Activated naive CD4-positive, alpha-beta T cell treated with anti-CD3 and anti-CD28 coated beads, Interleukin-2, amount 10 ng/mL, durations not matched to agents 7 days and 5 days (primary cell): ENCODE results near the gene LRFN2.

Experiments
- CTCF ChIA-PET: fragments of 350-600 bp; sonication (Branson Sonifier 250); formaldehyde crosslinking; loops from one replicate; lab custom pipeline; 2021; ENCODE audit warnings: antibody characterized with exemption; lab: Charles Lee
- DNase-seq: peaks from one replicate; pipeline ENCODE4 v3.0.0-alpha.2; 2020
- H3K27ac Mint-ChIP-seq: one replicate; pipeline ENCODE4 v1.8.0; 2021; ENCODE audit warnings: mild to moderate bottlenecking, moderate library complexity, mixed read lengths
- H3K27me3 Mint-ChIP-seq: one replicate; pipeline ENCODE4 v1.8.0; 2021; ENCODE audit warnings: mild to moderate bottlenecking, mixed read lengths
- H3K36me3 Mint-ChIP-seq: one replicate; pipeline ENCODE4 v1.8.0; 2021; ENCODE audit warnings: mixed read lengths
- H3K4me1 Mint-ChIP-seq: one replicate; pipeline ENCODE4 v1.8.0; 2021; ENCODE audit warnings: mixed read lengths
- H3K4me3 Mint-ChIP-seq: one replicate; pipeline ENCODE4 v1.8.0; 2021; ENCODE audit warnings: mild to moderate bottlenecking, moderate library complexity, mixed read lengths
- H3K9me3 Mint-ChIP-seq: one replicate; pipeline ENCODE4 v1.8.0; 2021; ENCODE audit warnings: mixed read lengths

The LRFN2 gene

GRCh38 chr6:40529040-40529439 lies 58.1 kb downstream of the LRFN2 start:
- no peak overlapping the region for H3K4me3 Mint-ChIP-seq
- DNase-seq: no peak
- CTCF ChIA-PET: no interaction called here
- peaks cover 11% of the 10 kb centered on the region for H3K27me3 Mint-ChIP-seq
- H3K4me1 Mint-ChIP-seq: no peaks in the 10 kb centered on the region
- no peaks in the 10 kb centered on the region for H3K36me3 Mint-ChIP-seq
- no peak overlapping the region for H3K27ac Mint-ChIP-seq
- H3K9me3 Mint-ChIP-seq: no peaks in the 10 kb centered on the region

GRCh38 chr6:40528051-40528450 lies 59.1 kb downstream of the LRFN2 start:
- Mint-ChIP-seq H3K9me3 (no peaks in the 10 kb centered on the region), H3K36me3 (no peaks in the 10 kb centered on the region), H3K4me1 (no peaks in the 10 kb centered on the region), H3K27ac (no peak overlapping the region), H3K4me3 (no peak overlapping the region), H3K27me3 (peaks cover 11% of the 10 kb centered on the region)
- CTCF ChIA-PET: interaction anchor here (1.5 kb wide), 1 partner anchor 10 kb away, joined by 3 read pairs; no protein-coding TSS in a partner anchor
- no peak for DNase-seq

GRCh38 chr6:40526036-40526435 lies 61.1 kb downstream of the LRFN2 start:
- H3K27me3 Mint-ChIP-seq: peaks cover 13% of the 10 kb centered on the region

GRCh38 chr6:40524797-40525585 lies 62.2 kb downstream of the LRFN2 start:
- CTCF ChIA-PET: no interaction called here

More at GRCh38 chr6:40526036-40526435, 61.1 kb downstream of the LRFN2 start:
- no peak overlapping the region for H3K27ac Mint-ChIP-seq
- H3K9me3 Mint-ChIP-seq: no peaks in the 10 kb centered on the region
- CTCF ChIA-PET: no interaction called here
- no peaks in the 10 kb centered on the region for H3K36me3 Mint-ChIP-seq
- no peaks in the 10 kb centered on the region for H3K4me1 Mint-ChIP-seq
- DNase-seq: no peak
- no peak overlapping the region for H3K4me3 Mint-ChIP-seq

GRCh38 chr6:40523505-40524172 lies 63.5 kb downstream of the LRFN2 start:
- Mint-ChIP-seq H3K27me3 (peaks cover 20% of the 10 kb centered on the region), H3K36me3 (no peaks in the 10 kb centered on the region), H3K27ac (no peak overlapping the region), H3K4me3 (no peak overlapping the region), H3K9me3 (no peaks in the 10 kb centered on the region), H3K4me1 (peaks cover 6% of the 10 kb centered on the region)
- no peak for DNase-seq
- CTCF ChIA-PET: no interaction called here

More at GRCh38 chr6:40524797-40525585, 62.2 kb downstream of the LRFN2 start:
- Mint-ChIP-seq H3K4me3 (no peak overlapping the region), H3K36me3 (no peaks in the 10 kb centered on the region), H3K9me3 (no peaks in the 10 kb centered on the region), H3K27me3 (peaks cover 18% of the 10 kb centered on the region), H3K27ac (no peak overlapping the region), H3K4me1 (peaks cover 3% of the 10 kb centered on the region)
- DNase-seq: no peak

- no peak overlapping the region for H3K27ac Mint-ChIP-seq
- H3K9me3 Mint-ChIP-seq: no peaks in the 10 kb centered on the region
- H3K36me3 Mint-ChIP-seq: no peaks in the 10 kb centered on the region
- peaks cover 28% of the 10 kb centered on the region for H3K27me3 Mint-ChIP-seq
- H3K4me3 Mint-ChIP-seq: no peak overlapping the region
- DNase-seq: no peak
- CTCF ChIA-PET: no interaction called here
- H3K4me1 Mint-ChIP-seq: peaks cover 6% of the 10 kb centered on the region
Measured at GRCh38 chr6:40521496-40521895, 65.7 kb downstream of the LRFN2 start.

GRCh38 chr6:40520678-40521077 lies 66.5 kb downstream of the LRFN2 start:
- H3K27ac Mint-ChIP-seq: no peak overlapping the region
- H3K4me1 Mint-ChIP-seq: peaks cover 6% of the 10 kb centered on the region

GRCh38 chr6:40520084-40520483 lies 67.1 kb downstream of the LRFN2 start:
- Mint-ChIP-seq H3K4me3 (no peak overlapping the region), H3K4me1 (peaks cover 6% of the 10 kb centered on the region), H3K36me3 (no peaks in the 10 kb centered on the region), H3K27me3 (peaks cover 28% of the 10 kb centered on the region), H3K9me3 (no peaks in the 10 kb centered on the region), H3K27ac (no peak overlapping the region)
- DNase-seq: no peak
- CTCF ChIA-PET: interaction anchor here (1.6 kb wide), 1 partner anchor 392 kb away, joined by 3 read pairs; no protein-coding TSS in a partner anchor

More at GRCh38 chr6:40520678-40521077, 66.5 kb downstream of the LRFN2 start:
- Mint-ChIP-seq H3K9me3 (no peaks in the 10 kb centered on the region), H3K27me3 (peaks cover 28% of the 10 kb centered on the region), H3K4me3 (no peak overlapping the region), H3K36me3 (no peaks in the 10 kb centered on the region)
- no peak for DNase-seq
- CTCF ChIA-PET: no interaction called here

- Mint-ChIP-seq H3K27me3 (peaks cover 25% of the 10 kb centered on the region), H3K27ac (no peak overlapping the region), H3K9me3 (no peaks in the 10 kb centered on the region), H3K36me3 (no peaks in the 10 kb centered on the region), H3K4me3 (no peak overlapping the region), H3K4me1 (peaks cover 6% of the 10 kb centered on the region)
- DNase-seq: no peak
- CTCF ChIA-PET: no interaction called here
Measured at GRCh38 chr6:40517654-40518053, 69.5 kb downstream of the LRFN2 start.

GRCh38 chr6:40516429-40516828 lies 70.7 kb downstream of the LRFN2 start:
- H3K27me3 Mint-ChIP-seq: peaks cover 29% of the 10 kb centered on the region
- peaks cover 8% of the 10 kb centered on the region for H3K4me1 Mint-ChIP-seq
- no peak overlapping the region for H3K27ac Mint-ChIP-seq
- DNase-seq: no peak
- no peaks in the 10 kb centered on the region for H3K36me3 Mint-ChIP-seq
- H3K9me3 Mint-ChIP-seq: no peaks in the 10 kb centered on the region
- CTCF ChIA-PET: no interaction called here
- H3K4me3 Mint-ChIP-seq: no peak overlapping the region

- DNase-seq: no peak
- Mint-ChIP-seq H3K9me3 (no peaks in the 10 kb centered on the region), H3K27me3 (peaks cover 11% of the 10 kb centered on the region), H3K36me3 (no peaks in the 10 kb centered on the region), H3K27ac (no peak overlapping the region), H3K4me1 (peaks cover 4% of the 10 kb centered on the region), H3K4me3 (no peak overlapping the region)
- CTCF ChIA-PET: no interaction called here
Measured at GRCh38 chr6:40512340-40512739, 74.8 kb downstream of the LRFN2 start.

- CTCF ChIA-PET: no interaction called here
- no peaks in the 10 kb centered on the region for H3K36me3 Mint-ChIP-seq
- H3K27me3 Mint-ChIP-seq: peaks cover 9% of the 10 kb centered on the region
- no peak overlapping the region for H3K4me3 Mint-ChIP-seq
- no peak for DNase-seq
- peaks cover 4% of the 10 kb centered on the region for H3K4me1 Mint-ChIP-seq
- no peaks in the 10 kb centered on the region for H3K9me3 Mint-ChIP-seq
- no peak overlapping the region for H3K27ac Mint-ChIP-seq
Measured at GRCh38 chr6:40511884-40512283, 75.3 kb downstream of the LRFN2 start.

- Mint-ChIP-seq H3K4me1 (peaks cover 4% of the 10 kb centered on the region), H3K27me3 (peaks cover 9% of the 10 kb centered on the region), H3K36me3 (no peaks in the 10 kb centered on the region), H3K27ac (no peak overlapping the region), H3K4me3 (no peak overlapping the region), H3K9me3 (no peaks in the 10 kb centered on the region)
- no peak for DNase-seq
- CTCF ChIA-PET: no interaction called here
Measured at GRCh38 chr6:40510442-40510841, 76.7 kb downstream of the LRFN2 start.

GRCh38 chr6:40509716-40510260 lies 77.4 kb downstream of the LRFN2 start:
- CTCF ChIA-PET: no interaction called here
- H3K27ac Mint-ChIP-seq: no peak overlapping the region

More at GRCh38 chr6:40509716-40510260, 77.4 kb downstream of the LRFN2 start:
- Mint-ChIP-seq H3K36me3 (no peaks in the 10 kb centered on the region), H3K9me3 (no peaks in the 10 kb centered on the region), H3K27me3 (peaks cover 9% of the 10 kb centered on the region), H3K4me1 (peaks cover 4% of the 10 kb centered on the region), H3K4me3 (no peak overlapping the region)
- no peak for DNase-seq
